Gastrocnemius medialis (tissue), 4 donors: ENCODE measurements around the gene P2RX1.

ENCODE experiments used
- CTCF ChIP-seq, 5 experiments: fragments of 450-650 bp in 3 of 5; fragments of 200-600 bp in 2 of 5; sonication (generic) in 2 of 5; IDR thresholded peaks in 4 of 5; conservative IDR thresholded peaks in 1 of 5; 1 replicate in 4 of 5; 2 replicates in 1 of 5; pipeline ENCODE4 v1.5.1; 2016 to 2019; ENCODE audit warnings: antibody characterized with exemption in 5 of 5, mild to moderate bottlenecking in 3 of 5, moderate library complexity in 3 of 5
- POLR2A ChIP-seq, 2 donors: fragments of 450-650 bp; IDR thresholded peaks; one replicate each; pipeline ENCODE4 v1.6.1; 2017; ENCODE audit warnings: antibody characterized with exemption in 2 of 2, mild to moderate bottlenecking in 2 of 2, moderate library complexity in 2 of 2

- TF ChIP-seq CTCF (IDR thresholded peaks at IDR 0.05 in 4 of 5, conservative IDR thresholded peaks at IDR 0.05 in 1 of 5) (no peak), POLR2A (IDR thresholded peaks at IDR 0.05) (no peak)
Measured at GRCh38 chr17:3962965-3963236, 46.6 kb upstream of the P2RX1 start.
